Measurements from ENCODE around the gene CATSPER1. TPM values are rescaled to one million over a fixed set of nuclear protein-coding genes. Genes with fewer than 3 reads are reported as not detected.

CATSPER1 gene
- polyA plus RNA-seq, 1 experiment: 0.69 TPM

DNA sequence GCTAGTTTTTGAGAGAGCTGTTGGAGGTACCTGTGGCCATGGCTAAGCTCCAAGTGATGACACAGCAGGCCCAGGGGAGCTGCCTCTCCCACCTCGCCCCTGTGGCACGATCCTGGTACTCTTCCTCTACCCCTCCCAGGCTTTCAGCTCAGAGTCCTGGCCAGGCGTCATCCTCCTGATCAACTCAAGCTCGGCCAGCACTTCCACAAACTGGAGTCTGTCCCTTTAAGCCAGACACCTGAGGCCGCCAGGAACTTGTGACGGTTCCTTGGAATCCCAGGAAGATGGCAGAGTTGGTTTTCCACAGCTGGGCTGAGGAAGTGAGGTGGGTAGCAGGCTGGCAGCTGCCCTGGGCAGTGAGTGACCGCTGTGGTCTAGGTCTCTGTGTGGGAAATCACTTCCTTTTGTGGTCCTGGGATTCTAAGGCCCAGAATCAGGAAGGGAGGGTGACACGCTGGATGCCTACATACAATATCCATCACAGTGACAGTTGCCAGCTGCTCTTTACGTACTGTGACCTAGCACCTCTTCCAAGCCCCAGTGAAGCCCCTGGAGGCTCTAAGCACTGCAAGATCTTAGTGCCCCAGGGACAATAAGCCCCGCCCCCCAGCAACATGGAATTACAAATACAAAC lies 17.7 kb downstream of the CATSPER1 start:
- Histone ChIP-seq H3K4me3 (ENCODE audit: low read depth, low read length) (no peak overlapping the region), H3K27me3 (ENCODE audit: control insufficient read depth, insufficient read depth, low read length) (no peaks in the 10 kb centered on the region), H3K36me3 (ENCODE audit: control insufficient read depth, insufficient read depth, low read length) (peaks cover 12% of the 10 kb centered on the region)
- POLR2A ChIA-PET: interaction anchor here (1.1 kb wide), 1 partner anchor 12 kb away, joined by 18 read pairs; no protein-coding TSS in a partner anchor
- TF ChIP-seq CTCF (IDR thresholded peaks at IDR 0.05; ENCODE audit: insufficient read depth, low read depth, low read length): no peak
- no peak for DNase-seq (ENCODE audit: low read depth)
- CTCF ChIA-PET: interaction anchor here (1.5 to 7.7 kb wide), 3 partner anchors 14 to 37 kb away, joined by 3 to 48 read pairs (median 6); no protein-coding TSS in a partner anchor

DNA sequence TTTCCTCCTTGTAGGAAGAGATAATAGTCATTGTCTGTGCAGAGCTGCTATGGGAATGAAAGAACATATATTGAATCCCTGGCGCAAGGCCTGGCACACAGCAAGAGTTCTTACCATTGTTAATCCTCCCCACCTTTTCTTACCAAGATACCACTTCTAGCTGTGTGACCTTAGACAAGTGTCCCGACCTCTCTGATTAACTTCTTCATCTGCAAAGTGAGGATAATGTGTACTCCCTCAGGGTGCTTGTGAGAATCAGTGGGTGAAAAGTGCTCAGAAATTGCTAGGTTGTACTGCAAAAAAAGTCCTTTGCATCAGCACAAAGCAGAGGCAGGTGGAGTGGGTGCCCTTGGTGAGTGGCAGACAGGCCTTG lies 18.2 kb downstream of the CATSPER1 start:
- Histone ChIP-seq H3K27me3 (ENCODE audit: control insufficient read depth, insufficient read depth, low read length) (no peaks in the 10 kb centered on the region), H3K4me3 (ENCODE audit: low read depth, low read length) (no peak overlapping the region), H3K36me3 (ENCODE audit: control insufficient read depth, insufficient read depth, low read length) (peaks cover 14% of the 10 kb centered on the region)
- CTCF ChIA-PET: interaction anchor here (0.8 to 7.7 kb wide), 3 partner anchors 15 to 297 kb away, joined by 4 to 48 read pairs (median 6); no protein-coding TSS in a partner anchor
- DNase-seq (ENCODE audit: low read depth): no peak
- no peak for TF ChIP-seq CTCF (IDR thresholded peaks at IDR 0.05; ENCODE audit: insufficient read depth, low read depth, low read length)
- POLR2A ChIA-PET: interaction anchor here (1.1 kb wide), 1 partner anchor 13 kb away, joined by 18 read pairs; no protein-coding TSS in a partner anchor

DNA sequence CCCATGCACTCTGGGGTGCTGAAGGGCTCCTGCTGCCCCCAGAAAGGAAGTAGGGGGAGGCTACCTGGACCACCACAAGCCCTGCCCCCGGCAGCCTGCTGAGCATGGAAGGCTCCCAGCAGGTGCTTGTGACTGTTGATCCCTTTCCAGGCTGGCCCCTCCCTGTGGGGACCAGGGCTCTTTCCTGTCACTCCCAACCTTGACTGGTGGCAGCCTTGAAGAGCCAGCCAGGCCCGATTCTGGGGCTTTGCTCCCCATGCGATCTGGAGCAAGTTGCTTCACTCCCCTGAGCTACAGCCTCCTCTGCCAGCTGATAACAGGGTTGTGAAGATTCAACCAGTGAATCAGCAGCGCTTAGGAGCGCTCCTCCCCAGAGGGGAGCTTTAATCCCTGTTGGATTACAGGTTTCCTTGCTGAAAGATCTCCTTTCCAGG lies 19.1 kb downstream of the CATSPER1 start:
- ChIA-PET CTCF (interaction anchor here (0.8 to 7.7 kb wide), 3 partner anchors 16 to 296 kb away, joined by 3 to 48 read pairs (median 4); no protein-coding TSS in a partner anchor), POLR2A (no interaction called here)
- Histone ChIP-seq H3K36me3 (ENCODE audit: control insufficient read depth, insufficient read depth, low read length) (peaks cover 14% of the 10 kb centered on the region), H3K4me3 (ENCODE audit: low read depth, low read length) (no peak overlapping the region), H3K27me3 (ENCODE audit: control insufficient read depth, insufficient read depth, low read length) (no peaks in the 10 kb centered on the region)
- DNase-seq (ENCODE audit: low read depth): no peak
- TF ChIP-seq CTCF (IDR thresholded peaks at IDR 0.05; ENCODE audit: insufficient read depth, low read depth, low read length): no peak

GRCh38 chr11:66006891-66007176 lies 19.4 kb downstream of the CATSPER1 start:
- no peak overlapping the region for H3K4me3 ChIP-seq (ENCODE audit: low read depth, low read length)
- TF ChIP-seq CTCF (IDR thresholded peaks at IDR 0.05; ENCODE audit: insufficient read depth, low read depth, low read length): no peak
- no peak for DNase-seq (ENCODE audit: low read depth)
- CTCF ChIA-PET: interaction anchor here (1.0 to 7.7 kb wide), 2 partner anchors 16 to 135 kb away, joined by 3 to 48 read pairs; no protein-coding TSS in a partner anchor
- POLR2A ChIA-PET: no interaction called here
- H3K27me3 ChIP-seq (ENCODE audit: control insufficient read depth, insufficient read depth, low read length): no peaks in the 10 kb centered on the region
- H3K36me3 ChIP-seq (ENCODE audit: control insufficient read depth, insufficient read depth, low read length): peaks cover 14% of the 10 kb centered on the region

- ChIA-PET POLR2A (no interaction called here), CTCF (interaction anchor here (7.7 kb wide), 1 partner anchor 17 kb away, joined by 48 read pairs; no protein-coding TSS in a partner anchor)
- H3K4me3 ChIP-seq (ENCODE audit: low read depth, low read length): no peak overlapping the region
- no peak for TF ChIP-seq CTCF (IDR thresholded peaks at IDR 0.05; ENCODE audit: insufficient read depth, low read depth, low read length)
- no peaks in the 10 kb centered on the region for H3K27me3 ChIP-seq (ENCODE audit: control insufficient read depth, insufficient read depth, low read length)
- H3K36me3 ChIP-seq (ENCODE audit: control insufficient read depth, insufficient read depth, low read length): peaks cover 14% of the 10 kb centered on the region
- DNase-seq (ENCODE audit: low read depth): no peak
These were observed 20.0 kb downstream of the CATSPER1 start for GRCh38 chr11:66006134-66006890.

Measured in BJ (cell line).